Measurements from ENCODE around the gene MDFIC. TPM values are rescaled to one million over a fixed set of nuclear protein-coding genes. Genes with fewer than 3 reads are reported as not detected.

Gene MDFIC
- total and polyA plus RNA-seq, 2 experiments from 2014 or later: 3.0 to 5.2 TPM

GRCh38 chr7:114879554-114879953 lies 42.3 kb upstream of the MDFIC start (continued):
- TF ChIP-seq ZNF462 (CRISPR knock-in tag; IDR thresholded peaks at IDR 0.05) (no peak), ZNF114 (CRISPR knock-in tag; IDR thresholded peaks at IDR 0.05) (no peak)

GRCh38 chr7:114885836-114886235 lies 36.1 kb upstream of the MDFIC start:
- Mint-ChIP-seq H3K36me3 (ENCODE audit: low read depth) (no peaks in the 10 kb centered on the region), H3K9me3 (no peaks in the 10 kb centered on the region), H3K4me3 (no peak overlapping the region), H3K27me3 (ENCODE audit: insufficient read depth, low read depth, poor library complexity) (peaks cover 2% of the 10 kb centered on the region), H3K4me1 (no peaks in the 10 kb centered on the region), H3K27ac (no peak overlapping the region)
- DNase-seq (ENCODE audit: low spot score) (no peak), ATAC-seq (no peak)
- H3K36me3 ChIP-seq (ENCODE audit: insufficient read depth): no peaks in the 10 kb centered on the region
- H3K9me2 ChIP-seq (ENCODE audit: insufficient read depth): no peaks in the 10 kb centered on the region
- no peaks in the 10 kb centered on the region for H3F3A ChIP-seq (replicated peaks; ENCODE audit: low read depth)
- no peaks in the 10 kb centered on the region for H3K4me1 ChIP-seq (ENCODE audit: insufficient read depth)
- no peak overlapping the region for H2AFZ ChIP-seq
- no peaks in the 10 kb centered on the region for H3K79me2 ChIP-seq (replicated peaks; ENCODE audit: insufficient read depth)
- no peak overlapping the region for H3K4me2 ChIP-seq
- H3K27ac ChIP-seq (ENCODE audit: low read depth): no peak overlapping the region
- H3K4me3 ChIP-seq: no peak overlapping the region
- no peaks in the 10 kb centered on the region for H3K27me3 ChIP-seq (ENCODE audit: insufficient read depth)
- no peaks in the 10 kb centered on the region for H4K20me1 ChIP-seq (replicated peaks; ENCODE audit: insufficient read depth)
- no peak for TF ChIP-seq REST (IDR thresholded peaks at IDR 0.05; ENCODE audit: unreplicated experiment)
- no peak for TF ChIP-seq EZH2phosphoT487 (IDR thresholded peaks at IDR 0.05; ENCODE audit: unreplicated experiment)
- no peak for TF ChIP-seq POLR2AphosphoS5 (IDR thresholded peaks at IDR 0.05; ENCODE audit: low read depth)
- no peak for TF ChIP-seq NANOG (IDR thresholded peaks at IDR 0.05; ENCODE audit: borderline replicate concordance)
- TF ChIP-seq ZNF114 (CRISPR knock-in tag; IDR thresholded peaks at IDR 0.05): no peak
- TF ChIP-seq JUNB (IDR thresholded peaks at IDR 0.05; ENCODE audit: unreplicated experiment): no peak
- no peak for TF ChIP-seq CREB1 (CRISPR knock-in tag; IDR thresholded peaks at IDR 0.05; ENCODE audit: low read depth)
- TF ChIP-seq CTCF (conservative IDR thresholded peaks at IDR 0.05; ENCODE audit: low read depth in 2 of 2): no peak
- TF ChIP-seq ETS1 (IDR thresholded peaks at IDR 0.05): no peak
- TF ChIP-seq STAT1 (IDR thresholded peaks at IDR 0.05; ENCODE audit: unreplicated experiment): no peak
- no peak for TF ChIP-seq EZH2 (IDR thresholded peaks at IDR 0.05; ENCODE audit: low read depth, unreplicated experiment)
